Esophagus squamous epithelium (tissue), 5 donors: ENCODE data around the gene CA9. TPM values are rescaled to one million over a fixed set of nuclear protein-coding genes. Genes with fewer than 3 reads are reported as not detected.

Experiments used
- DNase-seq: peaks from one replicate; lab custom pipeline; 2025; lab: John Stamatoyannopoulos, UW
- H3K27ac ChIP-seq, 4 donors: fragments of 200-600 bp; sonication (generic); one replicate each; pipeline ENCODE4 v1.5.1; 2016 to 2019; ENCODE audit warnings: mild to moderate bottlenecking in 1 of 4
- H3K27me3 ChIP-seq, 4 donors: fragments of 200-600 bp; sonication (generic); 1 replicate in 3 of 4; 2 replicates in 1 of 4; pipeline versions ENCODE4 v1.5.1 to v1.6.0; 2017 to 2021; ENCODE audit warnings: antibody characterized with exemption in 1 of 4
- H3K36me3 ChIP-seq, 3 donors: fragments of 200-600 bp; sonication (generic); one replicate each; pipeline ENCODE4 v1.5.1; 2016 to 2019
- H3K4me1 ChIP-seq, 3 donors: fragments of 200-600 bp; sonication (generic); one replicate each; pipeline ENCODE4 v1.5.1; 2017 to 2019
- H3K4me3 ChIP-seq, 4 donors: fragments of 200-600 bp; sonication (generic); 1 replicate in 3 of 4; 2 replicates in 1 of 4; pipeline ENCODE4 v1.5.1; 2016 to 2019; ENCODE audit warnings: mild to moderate bottlenecking in 2 of 4, moderate library complexity in 1 of 4
- H3K9me3 ChIP-seq, 3 donors: fragments of 200-600 bp; sonication (generic); one replicate each; pipeline ENCODE4 v1.5.1; 2016 to 2019
- POLR2A ChIP-seq, 4 donors: fragments of 450-650 bp; IDR thresholded peaks; one replicate each; pipeline ENCODE4 v1.6.1; 2017; ENCODE audit warnings: antibody characterized with exemption in 4 of 4, mild to moderate bottlenecking in 4 of 4, moderate library complexity in 3 of 4
- WGBS, 2 donors: methylation state at CpG; one replicate each; pipeline ENCODE4 v1.1.5; 2018; 5-methylcytosine and 5-hydroxymethylcytosine counted together
- intact Hi-C: fragments of 100-400 bp; cut with DNase I; formaldehyde crosslinking; loops from one replicate; pipeline ENCODE4 v1.15.0; 2022
- total RNA-seq, 4 donors: library from RNA; depleted of rRNA; stranded (reverse); fragments of >200 nt; gene quantifications; one replicate each; pipeline ENCODE4 v1.1.0, GENCODE V29; 2016
- TF ChIP-seq, protein P1 (sequence below), 6 experiments: fragments of 450-650 bp in 4 of 6; fragments of 200-600 bp in 2 of 6; sonication (generic) in 2 of 6; IDR thresholded peaks; one replicate each; pipeline ENCODE4 v1.5.1; 2016 to 2019; ENCODE audit warnings: antibody characterized with exemption in 6 of 6, mild to moderate bottlenecking in 4 of 6, moderate library complexity in 4 of 6
- donor health status: DM: yes; HTN: yes; CAD: no.

Gene CA9
- total RNA-seq, 4 donors from 2014 or later, result 2.2 TPM; not detected in 3

- H3K36me3 ChIP-seq, result peaks cover 77 to 100% (median 86%) of the 10 kb centered on the region in 3 donors
- H3K9me3 ChIP-seq, result no peaks in the 10 kb centered on the region
- peak overlapping the region in 3 of 4 donors; percentile 36 to 62 (median 60) for H3K27ac ChIP-seq
- TF ChIP-seq POLR2A (IDR thresholded peaks at IDR 0.05), result no peak
- no peaks in the 10 kb centered on the region for H3K27me3 ChIP-seq
- intact Hi-C loops, result no loop called here
- H3K4me3 ChIP-seq, result no peak overlapping the region
- no peaks in the 10 kb centered on the region for H3K4me1 ChIP-seq
- no peak for DNase-seq
- WGBS, 2 donors, result 91 to 93% methylated on average over 6 to 11 of the region's 13 CpGs
Measured at GRCh38 chr9:35714579-35715252, 41.0 kb downstream of the CA9 start.

DNA sequence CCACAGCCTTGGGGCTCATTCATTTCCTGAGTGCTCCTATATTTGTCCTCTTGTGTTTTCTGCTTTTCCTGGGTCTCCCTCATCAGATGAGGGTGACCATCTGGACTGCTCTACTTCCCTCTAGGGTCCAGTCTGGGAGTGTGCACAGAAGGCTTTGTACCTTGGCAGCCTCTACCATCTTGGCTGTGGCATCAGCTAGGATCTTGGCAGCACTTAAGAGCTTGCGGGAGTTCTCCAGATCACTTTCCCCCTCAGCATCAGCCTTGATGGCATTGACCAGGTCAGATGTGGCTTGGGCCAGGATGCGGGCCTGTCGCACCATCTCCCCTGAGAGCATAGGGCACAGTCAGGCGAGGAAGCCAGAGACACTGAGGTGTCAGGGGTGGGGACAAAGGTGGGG is 42.5 kb downstream of the CA9 start:
- no peaks in the 10 kb centered on the region for H3K4me1 ChIP-seq
- peak overlapping the region in 2 of 4 donors; percentile 60 to 62 for H3K27ac ChIP-seq
- WGBS, 2 donors, result 70 to 100% methylated on average over 3 to 4 of the region's 4 CpGs
- TF ChIP-seq, protein P1, sequence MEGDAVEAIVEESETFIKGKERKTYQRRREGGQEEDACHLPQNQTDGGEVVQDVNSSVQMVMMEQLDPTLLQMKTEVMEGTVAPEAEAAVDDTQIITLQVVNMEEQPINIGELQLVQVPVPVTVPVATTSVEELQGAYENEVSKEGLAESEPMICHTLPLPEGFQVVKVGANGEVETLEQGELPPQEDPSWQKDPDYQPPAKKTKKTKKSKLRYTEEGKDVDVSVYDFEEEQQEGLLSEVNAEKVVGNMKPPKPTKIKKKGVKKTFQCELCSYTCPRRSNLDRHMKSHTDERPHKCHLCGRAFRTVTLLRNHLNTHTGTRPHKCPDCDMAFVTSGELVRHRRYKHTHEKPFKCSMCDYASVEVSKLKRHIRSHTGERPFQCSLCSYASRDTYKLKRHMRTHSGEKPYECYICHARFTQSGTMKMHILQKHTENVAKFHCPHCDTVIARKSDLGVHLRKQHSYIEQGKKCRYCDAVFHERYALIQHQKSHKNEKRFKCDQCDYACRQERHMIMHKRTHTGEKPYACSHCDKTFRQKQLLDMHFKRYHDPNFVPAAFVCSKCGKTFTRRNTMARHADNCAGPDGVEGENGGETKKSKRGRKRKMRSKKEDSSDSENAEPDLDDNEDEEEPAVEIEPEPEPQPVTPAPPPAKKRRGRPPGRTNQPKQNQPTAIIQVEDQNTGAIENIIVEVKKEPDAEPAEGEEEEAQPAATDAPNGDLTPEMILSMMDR (IDR thresholded peaks at IDR 0.05), result peak in 1 of 6 experiments; percentile 17
- no peak for TF ChIP-seq POLR2A (IDR thresholded peaks at IDR 0.05)
- H3K9me3 ChIP-seq, result no peaks in the 10 kb centered on the region
- intact Hi-C loops, result no loop called here
- DNase-seq, result no peak
- no peaks in the 10 kb centered on the region for H3K27me3 ChIP-seq
- H3K4me3 ChIP-seq, result no peak overlapping the region
- peaks cover 74 to 100% (median 88%) of the 10 kb centered on the region in 3 donors for H3K36me3 ChIP-seq

GRCh38 chr9:35717132-35717870 is 43.6 kb downstream of the CA9 start:
- peaks cover 76 to 100% (median 88%) of the 10 kb centered on the region in 3 donors for H3K36me3 ChIP-seq
- peak overlapping the region in 3 of 4 donors; percentile 42 to 60 (median 53) for H3K27ac ChIP-seq
- no peak for DNase-seq
- H3K4me1 ChIP-seq, result no peaks in the 10 kb centered on the region
- 89 to 90% methylated on average over 6 to 12 of the region's 14 CpGs for WGBS, 2 donors
- H3K27me3 ChIP-seq, result no peaks in the 10 kb centered on the region
- intact Hi-C loops, result no loop called here
- H3K9me3 ChIP-seq, result no peaks in the 10 kb centered on the region
- H3K4me3 ChIP-seq, result no peak overlapping the region
- TF ChIP-seq POLR2A (IDR thresholded peaks at IDR 0.05), result no peak
- TF ChIP-seq, protein P1 (IDR thresholded peaks at IDR 0.05), result no peak

- no peak for TF ChIP-seq POLR2A (IDR thresholded peaks at IDR 0.05)
- TF ChIP-seq, protein P1 (IDR thresholded peaks at IDR 0.05), result no peak
- intact Hi-C loops, result no loop called here
- no peaks in the 10 kb centered on the region for H3K9me3 ChIP-seq
- no peak overlapping the region for H3K4me3 ChIP-seq
- H3K4me1 ChIP-seq, result no peaks in the 10 kb centered on the region
- peak overlapping the region in 1 of 4 donors; percentile 19 for H3K27ac ChIP-seq
- DNase-seq, result no peak
- peaks cover 80 to 100% (median 91%) of the 10 kb centered on the region in 3 donors for H3K36me3 ChIP-seq
- H3K27me3 ChIP-seq, result no peaks in the 10 kb centered on the region
- WGBS, 2 donors, result 50 to 62% methylated on average over 5 to 6 of the region's 15 CpGs
Measured at GRCh38 chr9:35718721-35719511, 45.2 kb downstream of the CA9 start.

DNA sequence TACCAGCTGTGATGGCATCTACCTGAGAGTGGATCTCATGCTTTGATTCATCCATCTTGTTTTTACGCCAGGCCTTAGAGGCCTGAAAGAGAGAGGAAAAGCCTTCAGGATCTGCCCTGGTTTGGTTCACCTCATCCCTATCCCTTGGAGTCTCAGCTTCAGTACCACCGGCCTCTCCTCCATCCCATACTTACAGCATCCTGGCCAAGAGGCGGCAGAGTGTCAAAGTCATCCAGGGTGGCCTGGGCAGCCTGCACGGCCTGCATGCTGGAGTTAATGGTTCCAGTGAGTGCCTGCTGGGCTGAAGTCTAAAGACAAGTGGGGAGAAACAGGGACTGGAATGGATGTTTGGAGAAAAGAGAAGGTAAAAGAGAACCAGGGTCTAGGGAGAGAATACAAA is 45.8 kb downstream of the CA9 start:
- no peaks in the 10 kb centered on the region for H3K27me3 ChIP-seq
- H3K27ac ChIP-seq, result peak overlapping the region in 2 of 4 donors; percentile 5 to 10
- DNase-seq, result no peak
- TF ChIP-seq POLR2A (IDR thresholded peaks at IDR 0.05), result no peak
- TF ChIP-seq, protein P1 (IDR thresholded peaks at IDR 0.05), result no peak
- H3K9me3 ChIP-seq, result no peaks in the 10 kb centered on the region
- no peaks in the 10 kb centered on the region for H3K4me1 ChIP-seq
- H3K4me3 ChIP-seq, result no peak overlapping the region
- H3K36me3 ChIP-seq, result peaks cover 80 to 100% (median 91%) of the 10 kb centered on the region in 3 donors
- WGBS, 2 donors, result 72 to 94% methylated on average over 3 to 4 of the region's 4 CpGs
- intact Hi-C loops, result no loop called here
